NCI-H187 treated with DMSO at 0.1 percent for 48 hours (cell line): Measurements from ENCODE around the gene ZNF276.
"Not testable (repeated sequence)": the region's sequence is repeated elsewhere in the genome, so short reads cannot be mapped to it uniquely, and the experiment has no call there.

Source experiments
- DNase-seq: peaks from one replicate; lab custom pipeline; 2025; lab: John Stamatoyannopoulos, UW

The ZNF276 gene

GRCh38 chr16:89695875-89696669, 25.3 kb upstream of the ZNF276 start:
- DNase-seq = no peak

- no peak for DNase-seq
Observed at GRCh38 chr16:89696670-89697128, 24.6 kb upstream of the ZNF276 start.

- DNase-seq = no peak
Observed at GRCh38 chr16:89697161-89697615, 24.1 kb upstream of the ZNF276 start.

- DNase-seq = no peak
Observed at GRCh38 chr16:89697616-89698331, 23.6 kb upstream of the ZNF276 start.

- DNase-seq = not testable (repeated sequence)
Observed at GRCh38 chr16:89698717-89699116, 22.6 kb upstream of the ZNF276 start.

GRCh38 chr16:89699629-89700099, 21.7 kb upstream of the ZNF276 start:
- not testable (repeated sequence) for DNase-seq

GRCh38 chr16:89700100-89700648, 21.2 kb upstream of the ZNF276 start:
- DNase-seq = peak; percentile 81

GRCh38 chr16:89700649-89701424, 20.5 kb upstream of the ZNF276 start:
- DNase-seq = no peak

- peak; percentile 49 for DNase-seq
Observed at GRCh38 chr16:89701425-89702406, 19.6 kb upstream of the ZNF276 start, which contains the start of gene SPATA2L. TSS of gene SPATA2L (minus strand) at chr16:89701705. CDS start at chr16:89701232, 473 bp downstream.

- no peak for DNase-seq
Observed at GRCh38 chr16:89704281-89704680, 17.1 kb upstream of the ZNF276 start.

- no peak for DNase-seq
Observed at GRCh38 chr16:89705006-89705405, 16.3 kb upstream of the ZNF276 start.

GRCh38 chr16:89706518-89707260, 14.6 kb upstream of the ZNF276 start:
- no peak for DNase-seq

GRCh38 chr16:89707695-89708094, 13.6 kb upstream of the ZNF276 start:
- no peak for DNase-seq

- no peak for DNase-seq
Observed at GRCh38 chr16:89708481-89708931, 12.8 kb upstream of the ZNF276 start.

- DNase-seq = no peak
Observed at GRCh38 chr16:89709166-89709565, 12.2 kb upstream of the ZNF276 start.

GRCh38 chr16:89709716-89710432, 11.5 kb upstream of the ZNF276 start:
- no peak for DNase-seq

- DNase-seq = no peak
Observed at GRCh38 chr16:89710709-89711564, 10.4 kb upstream of the ZNF276 start.
